HG02840 (cell line): ENCODE measurements around the gene MSX2.

Experiments used
- ATAC-seq: cut with Tn5 transposase; IDR thresholded peaks from one replicate; pipeline ENCODE4 v1.9.1; 2021; ENCODE audit warnings: mild to moderate bottlenecking, moderate library complexity, moderate number of reproducible peaks; ENCODE audit not compliant: unreplicated experiment, low FRiP score

MSX2 gene

GRCh38 chr5:174717826-174718455, 6.4 kb upstream of the MSX2 start:
- ATAC-seq, result no peak

- ATAC-seq, result no peak
Measured at GRCh38 chr5:174718880-174719610, 5.3 kb upstream of the MSX2 start.

GRCh38 chr5:174719793-174720611, 4.4 kb upstream of the MSX2 start:
- no peak for ATAC-seq

GRCh38 chr5:174720612-174721529, 3.5 kb upstream of the MSX2 start:
- ATAC-seq, result no peak

- ATAC-seq, result no peak
Measured at GRCh38 chr5:174721530-174722432, 2.6 kb upstream of the MSX2 start.

GRCh38 chr5:174722500-174722899, 1.9 kb upstream of the MSX2 start:
- ATAC-seq, result no peak

GRCh38 chr5:174723315-174723978, 935 bp upstream of the MSX2 start:
- ATAC-seq, result no peak

GRCh38 chr5:174723979-174724483, 351 bp upstream of the MSX2 start:
- ATAC-seq, result no peak

- ATAC-seq, result no peak
Measured at GRCh38 chr5:174725261-174725990, 1.0 kb downstream of the MSX2 start.

GRCh38 chr5:174725991-174726601, 1.7 kb downstream of the MSX2 start:
- ATAC-seq, result no peak

- ATAC-seq, result no peak
Measured at GRCh38 chr5:174726916-174727793, 2.8 kb downstream of the MSX2 start.

- no peak for ATAC-seq
Measured at GRCh38 chr5:174727794-174728680, 3.7 kb downstream of the MSX2 start.

GRCh38 chr5:174729075-174729680, 4.8 kb downstream of the MSX2 start:
- no peak for ATAC-seq

GRCh38 chr5:174731214-174732035, 7.0 kb downstream of the MSX2 start:
- ATAC-seq, result no peak
